B cell (primary cell): ENCODE results near the gene EHBP1L1. TPM values are rescaled to one million over a fixed set of nuclear protein-coding genes. Genes with fewer than 3 reads are reported as not detected.
A peak's percentile ranks its signal among the peaks of the same experiment; 100 is the strongest.

Source experiments
- ATAC-seq: fragments of 200-7000 bp; cut with Tn5 transposase; one replicate; pipeline ENCODE4 v1.10.0; 2021; ENCODE audit warnings: low read depth, mild to moderate bottlenecking, moderate number of reproducible peaks, moderate library complexity
- CTCF ChIA-PET: fragments of 350-600 bp; sonication (Branson Sonifier 250); formaldehyde crosslinking; loops from one replicate; lab custom pipeline; 2021; ENCODE audit warnings: antibody characterized with exemption, inconsistent platforms; lab: Charles Lee
- POLR2A ChIA-PET: fragments of 350-600 bp; sonication (Branson Sonifier 250); formaldehyde crosslinking; loops from one replicate; lab custom pipeline; 2021; ENCODE audit warnings: antibody characterized with exemption; lab: Charles Lee
- DNase-seq: peaks from one replicate; pipeline ENCODE4 v3.0.0; 2013
- H2AFZ ChIP-seq: 2 replicates; pipeline ENCODE4 v1.6.1; 2012; ENCODE audit warnings: mild to moderate bottlenecking, low read depth, low read length; ENCODE audit not compliant: insufficient read depth, poor library complexity, severe bottlenecking
- H3K27ac ChIP-seq, 2 donors: 1 replicate in 1 of 2; 2 replicates in 1 of 2; pipeline ENCODE4 v1.5.1; 2012 to 2013; ENCODE audit warnings: low read length in 2 of 2, mild to moderate bottlenecking in 2 of 2, moderate library complexity in 1 of 2
- H3K27me3 ChIP-seq, 4 experiments: fragments of 200-600 bp in 1 of 4; sonication (generic) in 1 of 4; replicated peaks in 1 of 4; 1 replicate in 2 of 4; 2 replicates in 2 of 4; pipeline versions ENCODE4 v1.6.1 to v1.7.0; 2013 to 2016; ENCODE audit warnings: low read length in 3 of 4, mild to moderate bottlenecking in 2 of 4, mixed read lengths in 1 of 4, moderate library complexity in 1 of 4; ENCODE audit not compliant: insufficient read depth in 4 of 4, control insufficient read depth in 3 of 4; ENCODE audit errors: control extremely low read depth in 1 of 4
- H3K36me3 ChIP-seq, 2 experiments: replicated peaks in 1 of 2; 1 replicate in 1 of 2; 2 replicates in 1 of 2; pipeline versions ENCODE4 v1.6.1 to v1.7.1; 2013; ENCODE audit warnings: low read length in 1 of 2; ENCODE audit not compliant: insufficient read depth in 2 of 2, control insufficient read depth in 1 of 2; ENCODE audit errors: control extremely low read depth in 1 of 2, extremely low read depth in 1 of 2
- H3K4me1 ChIP-seq, 2 donors: fragments of 200-600 bp in 1 of 2; sonication (generic) in 1 of 2; 1 replicate in 1 of 2; 2 replicates in 1 of 2; pipeline versions ENCODE4 v1.5.1 to v1.6.1; 2013 to 2017; ENCODE audit warnings: low read length in 2 of 2; ENCODE audit not compliant: control insufficient read depth in 2 of 2, insufficient read depth in 2 of 2
- H3K4me2 ChIP-seq: replicated peaks from 2 replicates; pipeline ENCODE3; 2012; ENCODE audit warnings: mild to moderate bottlenecking, low read depth, low read length; ENCODE audit not compliant: poor library complexity, severe bottlenecking
- H3K4me3 ChIP-seq, 5 experiments: fragments of 200-600 bp in 1 of 5; sonication (generic) in 1 of 5; 1 replicate in 3 of 5; 2 replicates in 2 of 5; pipeline versions ENCODE4 v1.5.1 to v1.7.0; 2011 to 2016; ENCODE audit warnings: low read length in 4 of 5, mild to moderate bottlenecking in 4 of 5, low read depth in 2 of 5, control low read depth in 1 of 5, moderate library complexity in 1 of 5; ENCODE audit not compliant: insufficient read depth in 1 of 5; ENCODE audit errors: control extremely low read depth in 1 of 5, extremely low read depth in 1 of 5
- H3K79me2 ChIP-seq: fragments of 200-600 bp; sonication (generic); one replicate; pipeline ENCODE4 v1.6.0; 2016; ENCODE audit warnings: low read length; ENCODE audit not compliant: control insufficient read depth, insufficient read depth
- H3K9ac ChIP-seq: fragments of 200-600 bp; sonication (generic); 2 replicates; pipeline ENCODE4 v1.6.1; 2017; ENCODE audit warnings: mild to moderate bottlenecking, low read length, moderate library complexity
- H3K9me3 ChIP-seq, 3 donors: one replicate each; pipeline versions ENCODE4 v1.6.1 to v1.7.1; 2013; ENCODE audit warnings: low read length in 2 of 3; ENCODE audit not compliant: control insufficient read depth in 2 of 3, insufficient read depth in 1 of 3; ENCODE audit errors: control extremely low read depth in 1 of 3
- H4K20me1 ChIP-seq: 2 replicates; pipeline ENCODE4 v1.6.0; 2012; ENCODE audit warnings: mild to moderate bottlenecking, low read length; ENCODE audit not compliant: insufficient read depth, control insufficient read depth, poor library complexity, severe bottlenecking
- H3K27ac Mint-ChIP-seq: one replicate; pipeline ENCODE4 v1.8.0; 2021; ENCODE audit warnings: mixed read lengths
- H3K27me3 Mint-ChIP-seq: one replicate; pipeline ENCODE4 v1.8.0; 2021; ENCODE audit warnings: mixed read lengths
- H3K4me1 Mint-ChIP-seq: one replicate; pipeline ENCODE4 v1.8.0; 2021; ENCODE audit warnings: mixed read lengths
- H3K4me3 Mint-ChIP-seq: one replicate; pipeline ENCODE4 v1.8.0; 2021; ENCODE audit warnings: mixed read lengths
- H3K9me3 Mint-ChIP-seq: one replicate; pipeline ENCODE4 v1.8.0; 2022; ENCODE audit warnings: mixed read lengths; ENCODE audit not compliant: insufficient read depth
- EZH2 ChIP-seq: IDR thresholded peaks from 2 replicates; pipeline ENCODE4 v1.6.1; 2012; ENCODE audit warnings: borderline replicate concordance, low read depth, mild to moderate bottlenecking, moderate library complexity, low read length; ENCODE audit not compliant: insufficient read depth, poor library complexity, severe bottlenecking
- whole genome bisulfite sequencing: methylation state at CpG from one replicate; pipeline ENCODE4 v1.1.5; 2013; ENCODE audit warnings: missing lambda C conversion rate; ENCODE audit not compliant: insufficient coverage; 5-methylcytosine and 5-hydroxymethylcytosine counted together
- intact Hi-C: fragments of 100-400 bp; cut with micrococcal nuclease; formaldehyde crosslinking; loops from one replicate; pipeline ENCODE4 v1.10.0; 2022
- polyA plus RNA-seq: library from polyadenylated mRNA; depleted of rRNA; stranded (reverse); fragments of >200 nt; gene quantifications from 2 replicates; pipeline ENCODE4 v1.2.3, GENCODE V29; 2012
- total RNA-seq, 2 donors: library from RNA; stranded (reverse); fragments of 120-200 nt in 1 of 2; gene quantifications; 1 replicate in 1 of 2; 2 replicates in 1 of 2; pipeline versions ENCODE4 v1.2.3 to v1.2.4, GENCODE V29; 2013 to 2022
- TF ChIP-seq, protein P1 (sequence below): fragments of 200-600 bp; IDR thresholded peaks from one replicate; pipeline ENCODE4 v1.8.0; 2022; ENCODE audit warnings: antibody characterized with exemption, mild to moderate bottlenecking

The EHBP1L1 gene
- total and polyA plus RNA-seq, 2 donors (not counting 1 experiment from before 2014, with no cell fraction given): 202 to 279 TPM

- H3K4me1 Mint-ChIP-seq: peaks cover 24% of the 10 kb centered on the region
- no peak for TF ChIP-seq EZH2
- TF ChIP-seq, protein P1, sequence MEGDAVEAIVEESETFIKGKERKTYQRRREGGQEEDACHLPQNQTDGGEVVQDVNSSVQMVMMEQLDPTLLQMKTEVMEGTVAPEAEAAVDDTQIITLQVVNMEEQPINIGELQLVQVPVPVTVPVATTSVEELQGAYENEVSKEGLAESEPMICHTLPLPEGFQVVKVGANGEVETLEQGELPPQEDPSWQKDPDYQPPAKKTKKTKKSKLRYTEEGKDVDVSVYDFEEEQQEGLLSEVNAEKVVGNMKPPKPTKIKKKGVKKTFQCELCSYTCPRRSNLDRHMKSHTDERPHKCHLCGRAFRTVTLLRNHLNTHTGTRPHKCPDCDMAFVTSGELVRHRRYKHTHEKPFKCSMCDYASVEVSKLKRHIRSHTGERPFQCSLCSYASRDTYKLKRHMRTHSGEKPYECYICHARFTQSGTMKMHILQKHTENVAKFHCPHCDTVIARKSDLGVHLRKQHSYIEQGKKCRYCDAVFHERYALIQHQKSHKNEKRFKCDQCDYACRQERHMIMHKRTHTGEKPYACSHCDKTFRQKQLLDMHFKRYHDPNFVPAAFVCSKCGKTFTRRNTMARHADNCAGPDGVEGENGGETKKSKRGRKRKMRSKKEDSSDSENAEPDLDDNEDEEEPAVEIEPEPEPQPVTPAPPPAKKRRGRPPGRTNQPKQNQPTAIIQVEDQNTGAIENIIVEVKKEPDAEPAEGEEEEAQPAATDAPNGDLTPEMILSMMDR: peak; percentile 63
- peak; percentile 87 for ATAC-seq
- Histone ChIP-seq H3K4me1 (peaks cover 12 to 17% of the 10 kb centered on the region in 2 donors), H3K4me2 (peak overlapping the region; percentile 97), H3K27me3 (no peaks in the 10 kb centered on the region), H3K4me3 (peak overlapping the region; percentile 74 to 97 (median 86)), H3K79me2 (no peaks in the 10 kb centered on the region), H3K9me3 (no peaks in the 10 kb centered on the region), H2AFZ (peak overlapping the region; percentile 80), H3K27ac (peak overlapping the region; percentile 85 to 87), H3K9ac (peak overlapping the region; percentile 73), H4K20me1 (peaks cover 7% of the 10 kb centered on the region), H3K36me3 (peaks cover under 1 to 19% of the 10 kb centered on the region in 2 experiments)
- POLR2A ChIA-PET: interaction anchor here (0.5 to 3.2 kb wide), 21 partner anchors 9 to 189 kb away, joined by 3 to 53 read pairs (median 4); partner anchors contain the start of genes EHBP1L1, FAM89B, MALAT1 and MAP3K11
- peak overlapping the region; percentile 95 for H3K4me3 Mint-ChIP-seq
- intact Hi-C loops: loop anchor here (1.0 to 10.0 kb wide), 7 partner anchors 12 to 426 kb away; partner anchors contain the start of genes PCNX3, SCYL1, TM7SF2 and ZNHIT2
- WGBS: under 1% methylated on average over 78 of the region's 78 CpGs
- H3K9me3 Mint-ChIP-seq: no peaks in the 10 kb centered on the region
- peak; percentile 97 for DNase-seq
- peak overlapping the region; percentile 96 for H3K27ac Mint-ChIP-seq
- H3K27me3 Mint-ChIP-seq: no peaks in the 10 kb centered on the region
- CTCF ChIA-PET: interaction anchor here (0.5 to 9.2 kb wide), 43 partner anchors 8 to 666 kb away, joined by 3 to 144 read pairs (median 4); partner anchors contain the start of genes AP5B1, EHBP1L1, FAM89B and FRMD8
Measured at GRCh38 chr11:65540290-65541092, 35.4 kb upstream of the EHBP1L1 start.
